T-cell (primary cell): ENCODE results near the gene RNU2-63P. TPM values are rescaled to one million over a fixed set of nuclear protein-coding genes. Genes with fewer than 3 reads are reported as not detected.

Experiments
- ATAC-seq, 4 experiments: fragments of 200-7000 bp in 3 of 4; fragments of 150-1000 bp in 1 of 4; cut with Tn5 transposase; replicated peaks in 1 of 4; 1 replicate in 3 of 4; 2 replicates in 1 of 4; pipeline ENCODE4 v1.10.0; 2021; ENCODE audit warnings: moderate library complexity in 3 of 4, mild to moderate bottlenecking in 2 of 4, moderate number of reproducible peaks in 1 of 4
- CTCF ChIA-PET, 2 donors: fragments of 300-600 bp; sonication (Branson Sonifier 250); formaldehyde crosslinking; loops; one replicate each; lab custom pipeline; 2022; ENCODE audit warnings: antibody characterized with exemption in 2 of 2; lab: Charles Lee
- POLR2A ChIA-PET, 2 donors: fragments of 300-600 bp; sonication (Branson Sonifier 250); formaldehyde crosslinking; loops; one replicate each; lab custom pipeline; 2022; ENCODE audit warnings: antibody characterized with exemption in 2 of 2; lab: Charles Lee
- DNase-seq, 35 experiments: peaks; one replicate each; pipeline versions ENCODE4 v3.0.0 to v3.0.0-alpha.2; 2013 to 2023
- H3K27ac ChIP-seq: one replicate; pipeline ENCODE4 v1.5.1; 2013; ENCODE audit warnings: low read length
- H3K27me3 ChIP-seq, 2 experiments: replicated peaks in 1 of 2; 1 replicate in 1 of 2; 2 replicates in 1 of 2; pipeline versions ENCODE4 v1.6.1 to v1.7.0; 2013; ENCODE audit warnings: low read length in 1 of 2, mixed read lengths in 1 of 2; ENCODE audit not compliant: control insufficient read depth in 2 of 2, insufficient read depth in 2 of 2; ENCODE audit errors: extremely low read depth in 1 of 2
- H3K36me3 ChIP-seq, 2 donors: 1 replicate in 1 of 2; 2 replicates in 1 of 2; pipeline versions ENCODE4 v1.6.1 to v1.7.0; 2013; ENCODE audit warnings: low read length in 1 of 2; ENCODE audit not compliant: control insufficient read depth in 2 of 2, insufficient read depth in 1 of 2; ENCODE audit errors: extremely low read depth in 1 of 2
- H3K4me1 ChIP-seq, 2 experiments: 1 replicate in 1 of 2; 2 replicates in 1 of 2; pipeline versions ENCODE4 v1.6.1 to v1.7.0; 2013; ENCODE audit warnings: low read length in 2 of 2, mixed read lengths in 1 of 2; ENCODE audit not compliant: insufficient read depth in 2 of 2, control insufficient read depth in 1 of 2; ENCODE audit errors: extremely low read depth in 1 of 2
- H3K4me3 ChIP-seq, 2 donors: 1 replicate in 1 of 2; 2 replicates in 1 of 2; pipeline versions ENCODE4 v1.5.1 to v1.7.0; 2013; ENCODE audit warnings: mild to moderate bottlenecking in 2 of 2, low read length in 1 of 2, moderate library complexity in 1 of 2; ENCODE audit not compliant: control insufficient read depth in 1 of 2; ENCODE audit errors: extremely low read depth in 1 of 2
- H3K9me3 ChIP-seq: 2 replicates; pipeline ENCODE4 v1.7.0; 2013
- H3K27ac Mint-ChIP-seq, 2 donors: one replicate each; pipeline ENCODE4 v1.8.0; 2020 to 2021; ENCODE audit warnings: mild to moderate bottlenecking in 2 of 2, mixed read lengths in 2 of 2
- H3K27me3 Mint-ChIP-seq, 2 donors: one replicate each; pipeline ENCODE4 v1.8.0; 2021 to 2022; ENCODE audit warnings: mixed read lengths in 2 of 2
- H3K36me3 Mint-ChIP-seq: one replicate; pipeline ENCODE4 v1.8.0; 2021; ENCODE audit warnings: mixed read lengths
- H3K4me1 Mint-ChIP-seq, 3 donors: one replicate each; pipeline ENCODE4 v1.8.0; 2020 to 2022; ENCODE audit warnings: mixed read lengths in 3 of 3, mild to moderate bottlenecking in 1 of 3
- H3K4me3 Mint-ChIP-seq, 3 donors: one replicate each; pipeline ENCODE4 v1.8.0; 2020 to 2022; ENCODE audit warnings: mild to moderate bottlenecking in 3 of 3, mixed read lengths in 3 of 3, moderate library complexity in 3 of 3
- H3K9me3 Mint-ChIP-seq, 3 donors: one replicate each; pipeline ENCODE4 v1.8.0; 2020 to 2022; ENCODE audit warnings: mixed read lengths in 3 of 3
- WGBS: methylation state at CpG from one replicate; pipeline ENCODE4 v1.1.5; 2013; ENCODE audit warnings: missing lambda C conversion rate; ENCODE audit not compliant: insufficient coverage; 5-methylcytosine and 5-hydroxymethylcytosine counted together
- total RNA-seq, 35 experiments: library from RNA in 6 of 35; stranded (reverse) in 6 of 35; fragments of 120-200 nt in 1 of 35; gene quantifications; one replicate each; pipeline versions ENCODE4 v1.2.1 to v1.2.4 and lab custom pipeline; 2013 to 2026

RNU2-63P gene
- total RNA-seq, 5 donors from 2014 or later (not counting 1 experiment from before 2014, with no cell fraction given) = 4.0 to 18.7 (median 13.3) TPM; not detected in 2

GRCh38 chr2:88057437-88057844 lies 41.1 kb upstream of the RNU2-63P start:
- Mint-ChIP-seq H3K27me3 (no peaks in the 10 kb centered on the region), H3K36me3 (peaks cover 4% of the 10 kb centered on the region), H3K9me3 (no peaks in the 10 kb centered on the region), H3K4me3 (no peak overlapping the region), H3K4me1 (peaks cover 37 to 56% (median 48%) of the 10 kb centered on the region in 3 donors), H3K27ac (no peak overlapping the region)
- POLR2A ChIA-PET = no interaction called here
- no peak overlapping the region for H3K27ac ChIP-seq
- CTCF ChIA-PET = no interaction called here
- ATAC-seq (no peak), DNase-seq (no peak)
- 100% methylated on average over 1 of the region's 4 CpGs for WGBS
- H3K4me1 ChIP-seq = peaks cover 14 to 20% of the 10 kb centered on the region in 2 experiments
- H3K9me3 ChIP-seq = no peaks in the 10 kb centered on the region
- H3K27me3 ChIP-seq = no peaks in the 10 kb centered on the region
- H3K36me3 ChIP-seq = no peaks in the 10 kb centered on the region
- H3K4me3 ChIP-seq = no peak overlapping the region

- Histone ChIP-seq H3K4me3 (peak within 1 kb of the TSS; percentile 75 to 86), H3K4me1 (peaks cover 14 to 20% of the 10 kb centered on the region in 2 experiments), H3K27ac (peak within 1 kb of the TSS; percentile 86), H3K36me3 (no peaks in the 10 kb centered on the region), H3K9me3 (no peaks in the 10 kb centered on the region), H3K27me3 (no peaks in the 10 kb centered on the region)
- POLR2A ChIA-PET = interaction anchor here in 1 of 2 donors (1.1 kb wide), 1 partner anchor 16 kb away, joined by 3 read pairs; no protein-coding TSS in a partner anchor
- Mint-ChIP-seq H3K27ac (peak within 1 kb of the TSS; percentile 98 to 99), H3K9me3 (no peaks in the 10 kb centered on the region), H3K4me3 (peak within 1 kb of the TSS; percentile 85 to 96 (median 87)), H3K27me3 (no peaks in the 10 kb centered on the region), H3K4me1 (peaks cover 45 to 65% (median 57%) of the 10 kb centered on the region in 3 donors), H3K36me3 (peaks cover 4% of the 10 kb centered on the region)
- CTCF ChIA-PET = no interaction called here
- WGBS = under 1% methylated on average over 68 of the region's 77 CpGs
- ATAC-seq (peak; percentile 95 to 96 (median 95)), DNase-seq (peak; percentile 84 to 99 (median 93))
These were observed 39.2 kb upstream of the RNU2-63P start, which contains the start of gene KRCC1 for GRCh38 chr2:88055371-88056128. Gene KRCC1, minus strand, starts transcription at chr2:88055783. Its CDS starts 27,220 bp downstream, at chr2:88028563.

- peak overlapping the region; percentile 85 to 96 (median 87) for H3K4me3 Mint-ChIP-seq
- DNase-seq (peak in 3 of 35 experiments; percentile 2 to 16 (median 9)), ATAC-seq (no peak)
- H3K27me3 Mint-ChIP-seq = no peaks in the 10 kb centered on the region
- peaks cover 7% of the 10 kb centered on the region for H3K36me3 Mint-ChIP-seq
- peaks cover 48 to 62% (median 61%) of the 10 kb centered on the region in 3 donors for H3K4me1 Mint-ChIP-seq
- 21% methylated on average over 25 of the region's 25 CpGs for WGBS
- ChIA-PET CTCF (interaction anchor here in 1 of 2 donors (0.6 kb wide), 1 partner anchor 9 kb away, joined by 3 read pairs; no protein-coding TSS in a partner anchor), POLR2A (interaction anchor here in 1 of 2 donors (1.1 kb wide), 1 partner anchor 15 kb away, joined by 3 read pairs; no protein-coding TSS in a partner anchor)
- H3K27ac Mint-ChIP-seq = peak overlapping the region; percentile 98 to 99
- Histone ChIP-seq H3K27ac (peak overlapping the region; percentile 86), H3K36me3 (no peaks in the 10 kb centered on the region), H3K9me3 (no peaks in the 10 kb centered on the region), H3K4me3 (peak overlapping the region; percentile 75 to 86), H3K4me1 (peaks cover 14 to 20% of the 10 kb centered on the region in 2 experiments), H3K27me3 (no peaks in the 10 kb centered on the region)
- no peaks in the 10 kb centered on the region for H3K9me3 Mint-ChIP-seq
These were observed 38.5 kb upstream of the RNU2-63P start for GRCh38 chr2:88054782-88055370.

GRCh38 chr2:88053934-88054781 lies 37.8 kb upstream of the RNU2-63P start:
- H3K27me3 Mint-ChIP-seq = no peaks in the 10 kb centered on the region
- H3K36me3 Mint-ChIP-seq = peaks cover 7% of the 10 kb centered on the region
- Histone ChIP-seq H3K27me3 (no peaks in the 10 kb centered on the region), H3K9me3 (no peaks in the 10 kb centered on the region), H3K36me3 (no peaks in the 10 kb centered on the region), H3K27ac (peak overlapping the region; percentile 86), H3K4me3 (peak overlapping the region; percentile 75 to 86), H3K4me1 (peaks cover 14 to 20% of the 10 kb centered on the region in 2 experiments)
- CTCF ChIA-PET = interaction anchor here in 1 of 2 donors (0.6 kb wide), 1 partner anchor 10 kb away, joined by 3 read pairs; no protein-coding TSS in a partner anchor
- H3K4me3 Mint-ChIP-seq = peak overlapping the region; percentile 85 to 96 (median 87)
- H3K9me3 Mint-ChIP-seq = no peaks in the 10 kb centered on the region
- H3K4me1 Mint-ChIP-seq = peaks cover 55 to 68% (median 62%) of the 10 kb centered on the region in 3 donors
- POLR2A ChIA-PET = interaction anchor here in 1 of 2 donors (1.1 kb wide), 1 partner anchor 14 kb away, joined by 3 read pairs; no protein-coding TSS in a partner anchor
- peak overlapping the region; percentile 98 to 99 for H3K27ac Mint-ChIP-seq
- 72% methylated on average over 7 of the region's 10 CpGs for WGBS
- ATAC-seq = no peak
- peak in 1 of 35 experiments; percentile 17 for DNase-seq

- no CpG with 5 or more reads among the region's 1 CpG for whole genome bisulfite sequencing
These were observed 36.9 kb upstream of the RNU2-63P start for GRCh38 chr2:88053296-88053695.

More at GRCh38 chr2:88053296-88053695, 36.9 kb upstream of the RNU2-63P start:
- Mint-ChIP-seq H3K27ac (peak overlapping the region; percentile 98 to 99), H3K4me1 (peaks cover 59 to 75% (median 62%) of the 10 kb centered on the region in 3 donors), H3K9me3 (no peaks in the 10 kb centered on the region), H3K27me3 (no peaks in the 10 kb centered on the region), H3K36me3 (peaks cover 7% of the 10 kb centered on the region), H3K4me3 (peak overlapping the region; percentile 15 to 96 (median 87))
- Histone ChIP-seq H3K27ac (no peak overlapping the region), H3K36me3 (no peaks in the 10 kb centered on the region), H3K4me3 (no peak overlapping the region), H3K9me3 (no peaks in the 10 kb centered on the region), H3K4me1 (peaks cover 11 to 20% of the 10 kb centered on the region in 2 experiments), H3K27me3 (no peaks in the 10 kb centered on the region)
- no peak for ATAC-seq
- ChIA-PET POLR2A (no interaction called here), CTCF (interaction anchor here in 1 of 2 donors (2.1 kb wide), 1 partner anchor 8 kb away, joined by 5 read pairs; no protein-coding TSS in a partner anchor)
- DNase-seq = no peak
